GM19193 (cell line): ENCODE results near the gene PIGT.

Source experiments
- POLR2A ChIP-seq: IDR thresholded peaks from 4 replicates; pipeline ENCODE4 v1.6.1; 2011; ENCODE audit not compliant: insufficient read depth, insufficient read length; ENCODE audit errors: extremely low read depth

Gene PIGT

DNA sequence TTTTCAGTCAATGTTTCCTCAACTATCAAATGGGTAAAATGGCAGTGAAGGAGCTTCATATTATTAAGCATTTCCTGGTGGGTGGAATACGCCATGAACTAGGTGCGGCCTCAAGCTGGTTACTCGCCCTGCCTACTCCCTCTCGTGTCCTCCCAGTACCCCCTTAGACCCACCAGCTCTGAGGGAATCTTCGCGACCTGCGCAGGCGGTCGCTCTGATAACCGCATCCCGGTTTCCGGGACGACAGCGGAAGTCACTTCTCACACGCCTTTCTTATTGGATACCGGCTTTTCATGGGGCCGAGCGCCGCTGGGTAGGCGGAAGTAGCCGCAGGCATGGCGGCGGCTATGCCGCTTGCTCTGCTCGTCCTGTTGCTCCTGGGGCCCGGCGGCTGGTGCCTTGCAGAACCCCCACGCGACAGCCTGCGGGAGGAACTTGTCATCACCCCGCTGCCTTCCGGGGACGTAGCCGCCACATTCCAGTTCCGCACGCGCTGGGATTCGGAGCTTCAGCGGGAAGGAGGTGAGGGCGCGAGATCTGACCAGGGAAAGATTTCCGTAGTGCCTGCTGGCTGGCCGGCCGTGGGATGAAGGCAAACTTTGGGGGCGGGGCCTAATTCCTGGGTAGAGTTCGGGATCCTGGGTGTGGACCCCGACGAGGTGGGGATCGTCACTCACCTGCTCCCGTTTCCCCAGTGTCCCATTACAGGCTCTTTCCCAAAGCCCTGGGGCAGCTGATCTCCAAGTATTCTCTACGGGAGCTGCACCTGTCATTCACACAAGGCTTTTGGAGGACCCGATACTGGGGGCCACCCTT, at the start of gene PIGT:
PIGT (plus strand) TSS at position 320 of the 816 bp plus-strand sequence; CDS start at position 336, 16 bp downstream.
- TF ChIP-seq POLR2A = peak; percentile 95

DNA sequence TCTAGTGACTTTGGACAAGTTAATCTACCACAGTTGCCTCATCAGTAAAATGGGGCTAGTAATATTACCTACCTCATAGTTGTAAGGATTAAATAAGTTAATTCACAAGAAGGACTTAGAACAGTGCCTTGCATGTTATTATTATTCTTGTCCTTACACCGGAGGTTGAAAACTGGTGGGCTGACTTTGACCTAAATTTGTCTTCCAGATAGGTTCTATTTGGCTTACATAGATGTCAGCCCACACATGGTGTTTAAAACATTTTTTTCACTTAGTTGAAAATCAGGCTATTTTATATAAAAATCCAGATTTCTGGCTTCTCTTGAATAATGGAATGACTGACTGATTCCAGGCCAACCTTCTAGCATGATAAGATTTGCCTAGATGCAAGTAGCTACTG, 49.7 kb upstream of the PIGT start:
- no peak for TF ChIP-seq POLR2A

DNA sequence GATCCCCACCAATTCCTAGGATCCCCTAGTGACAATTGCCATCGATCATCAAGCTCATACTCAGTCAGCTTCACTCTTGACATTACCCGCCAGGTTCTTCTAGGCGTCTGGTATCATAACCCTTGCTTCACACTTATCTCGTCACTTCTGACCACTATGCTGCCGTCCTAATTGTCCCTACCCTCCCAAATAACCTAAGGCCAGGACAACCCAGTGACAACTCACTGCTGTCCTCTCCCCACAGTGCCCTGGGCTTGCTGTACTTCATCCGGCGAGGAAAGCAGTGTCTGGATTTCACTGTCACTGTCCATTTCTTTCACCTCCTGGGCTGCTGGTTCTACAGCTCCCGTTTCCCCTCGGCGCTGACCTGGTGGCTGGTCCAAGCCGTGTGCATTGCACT, 49.3 kb upstream of the PIGT start:
- no peak for TF ChIP-seq POLR2A

DNA sequence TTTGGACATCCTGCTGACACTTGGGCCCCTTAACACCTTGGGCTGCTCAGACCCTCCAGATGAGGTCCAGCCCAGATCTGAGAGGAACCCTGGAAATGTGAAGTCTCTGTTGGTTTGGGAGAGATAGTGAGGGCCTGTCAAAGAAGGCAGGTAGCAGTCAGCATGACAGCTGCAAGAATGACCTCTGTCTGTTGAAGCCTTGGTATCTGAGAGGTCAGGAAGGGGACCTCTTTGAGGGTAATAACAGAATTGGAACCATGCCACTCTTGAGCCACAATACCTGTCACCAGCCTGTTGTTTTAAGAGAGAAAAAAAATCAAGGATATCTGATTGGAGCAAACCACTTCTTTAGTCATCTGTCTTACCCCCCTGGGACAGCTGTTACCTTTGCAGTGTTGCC, 48.8 kb upstream of the PIGT start:
- TF ChIP-seq POLR2A = no peak

DNA sequence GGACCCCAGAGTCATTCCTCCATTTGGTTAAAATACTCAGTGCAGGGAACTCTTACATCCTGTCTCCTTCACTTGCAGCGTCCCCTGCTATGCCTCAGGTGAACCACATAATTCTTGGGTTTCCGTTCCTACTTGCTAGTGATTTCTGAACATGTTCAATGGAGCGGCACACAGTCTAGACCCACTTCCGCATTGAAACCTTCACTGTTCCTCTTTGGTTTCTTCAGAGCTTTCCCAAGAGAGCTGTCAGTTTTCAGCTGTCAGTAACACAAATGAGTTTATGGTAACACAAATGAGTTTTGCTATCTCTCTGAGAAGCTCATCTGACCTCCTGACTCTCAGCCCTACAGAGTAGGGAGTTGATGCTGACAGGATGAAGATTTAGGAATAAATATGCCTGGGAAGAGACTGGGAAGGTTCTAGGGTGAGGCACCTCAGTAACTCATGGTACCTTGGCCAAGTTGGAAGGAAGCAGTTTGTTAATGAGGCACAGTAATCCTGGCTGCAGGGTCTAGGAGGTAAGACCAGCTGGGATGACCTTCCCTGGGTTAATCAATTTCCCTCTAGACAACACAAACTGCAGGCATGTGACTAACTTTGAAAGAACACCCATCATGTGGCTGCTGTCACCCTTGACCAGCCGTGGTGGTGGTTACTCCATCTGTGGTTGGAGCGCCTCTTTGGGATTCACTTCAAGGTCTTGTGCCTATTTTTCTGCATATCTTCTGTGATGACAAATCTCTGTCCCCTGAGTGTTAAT, 47.5 kb upstream of the PIGT start:
- TF ChIP-seq POLR2A = no peak

DNA sequence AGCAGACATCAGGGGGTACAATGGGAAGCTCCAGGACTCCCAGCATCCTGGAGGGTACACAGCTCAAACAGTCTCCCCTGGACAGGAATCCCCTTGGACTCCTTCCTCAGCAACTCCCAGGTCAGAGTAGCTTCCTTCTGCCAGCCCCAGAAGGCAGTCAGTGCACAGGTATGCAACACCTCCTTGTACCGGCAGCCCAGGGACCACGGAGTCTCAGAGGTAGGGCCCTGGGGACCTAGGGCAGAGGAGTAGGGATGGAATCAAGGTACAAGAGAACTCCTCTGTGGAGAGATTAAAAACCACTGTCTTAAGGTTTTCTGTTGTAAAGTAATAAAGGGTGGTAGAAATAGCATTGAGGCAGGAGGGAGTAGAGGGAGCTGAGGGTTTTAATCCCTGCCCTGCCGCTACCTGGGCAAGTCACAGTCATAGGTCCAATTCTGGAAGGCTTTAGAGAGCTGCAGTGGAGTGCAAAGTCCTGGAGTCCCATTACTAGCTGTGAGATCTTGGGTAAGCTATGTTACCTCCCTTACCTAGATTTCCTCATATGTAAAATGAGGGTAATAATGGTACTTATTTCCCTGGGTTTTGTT, 45.3 kb upstream of the PIGT start:
- no peak for TF ChIP-seq POLR2A

DNA sequence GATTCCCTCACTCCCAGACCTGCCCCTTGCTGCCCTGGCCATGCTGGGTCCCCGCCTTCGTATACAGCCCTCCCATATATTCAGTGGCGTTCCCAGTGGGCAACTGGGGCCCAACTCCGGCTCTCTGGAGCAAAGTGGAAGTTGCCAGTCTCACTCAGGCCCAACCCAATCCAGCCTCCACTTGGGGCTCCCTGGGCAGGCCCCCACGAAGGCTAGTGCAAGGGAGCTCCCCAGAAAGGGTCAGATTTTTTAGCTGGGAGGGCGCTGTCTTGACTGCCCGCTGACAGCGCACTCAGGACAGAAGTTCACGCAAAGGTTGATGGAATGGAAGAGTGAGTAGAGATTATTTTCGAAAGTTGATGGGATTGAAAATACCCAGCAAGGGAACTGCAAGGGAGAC, 43.7 kb upstream of the PIGT start:
- TF ChIP-seq POLR2A = no peak

DNA sequence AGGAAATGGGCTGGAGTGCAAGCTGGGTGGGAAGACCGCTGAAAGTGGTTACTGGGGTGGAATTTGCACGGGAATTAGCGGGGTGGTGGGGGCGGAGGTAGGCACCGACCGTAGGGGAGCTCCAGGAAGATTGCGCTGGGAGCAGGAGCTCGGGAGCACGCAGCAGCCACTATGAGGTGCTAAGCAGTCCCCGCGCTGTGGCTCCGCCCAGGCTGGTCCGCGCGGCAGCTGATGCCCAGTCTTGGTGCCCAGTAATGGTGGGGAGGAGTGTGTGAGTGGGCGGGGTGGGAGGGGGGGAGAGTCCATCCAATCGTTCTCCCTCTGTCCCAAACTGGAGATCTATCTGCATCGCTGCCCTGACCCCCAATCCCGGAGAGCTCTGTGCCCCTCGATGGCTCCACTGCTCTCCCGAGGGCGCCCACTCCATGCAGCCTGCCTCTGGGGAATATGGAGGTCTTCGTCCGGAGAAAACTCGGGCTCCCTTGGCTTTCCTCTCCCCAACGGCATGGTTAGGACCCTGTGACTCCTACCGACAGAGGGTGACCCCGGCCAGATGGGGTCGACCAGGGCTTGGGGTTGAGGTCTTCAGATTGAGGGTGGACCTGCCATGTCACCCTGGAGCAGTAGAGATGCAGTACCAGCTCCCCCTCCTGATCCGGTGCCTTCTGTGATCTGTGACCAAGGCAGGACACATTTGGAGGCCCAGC, 43.1 kb upstream of the PIGT start:
- TF ChIP-seq POLR2A = no peak

DNA sequence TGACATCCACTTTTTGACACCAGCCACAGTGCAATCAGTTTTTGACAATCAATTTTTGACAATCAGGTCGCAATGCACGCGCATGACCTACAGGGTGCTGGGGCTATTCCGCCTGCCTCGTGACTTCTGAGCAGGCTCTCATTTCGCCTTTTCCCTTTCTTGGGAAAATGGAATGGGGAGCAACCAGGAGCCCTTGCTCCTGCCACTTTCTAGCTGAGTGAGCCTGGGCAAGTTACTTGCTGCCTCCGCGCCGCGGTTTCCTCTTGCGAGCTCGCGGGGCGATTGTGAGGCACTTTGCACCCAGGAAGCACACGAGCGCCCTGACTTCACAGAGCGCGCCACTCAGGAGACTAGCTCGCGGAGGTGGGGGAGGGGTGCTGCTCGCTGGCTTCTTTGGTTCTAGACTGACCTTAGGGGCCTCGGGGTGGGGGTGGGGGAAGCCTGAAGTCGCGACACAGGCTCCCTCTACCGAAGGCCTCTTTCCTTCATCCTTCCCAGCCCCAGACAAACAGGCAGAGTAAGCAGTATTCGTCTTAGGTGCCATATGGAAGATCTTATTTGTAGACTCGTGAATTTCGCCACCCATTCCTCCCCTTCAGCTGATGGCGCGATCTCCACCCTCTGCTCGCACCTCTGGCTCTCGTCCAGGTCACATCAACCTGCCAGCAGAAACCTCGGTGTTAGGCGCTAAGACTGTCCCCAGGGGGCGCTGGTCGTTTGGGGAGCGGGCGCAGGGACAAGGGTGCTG, 42.4 kb upstream of the PIGT start:
- TF ChIP-seq POLR2A = no peak

DNA sequence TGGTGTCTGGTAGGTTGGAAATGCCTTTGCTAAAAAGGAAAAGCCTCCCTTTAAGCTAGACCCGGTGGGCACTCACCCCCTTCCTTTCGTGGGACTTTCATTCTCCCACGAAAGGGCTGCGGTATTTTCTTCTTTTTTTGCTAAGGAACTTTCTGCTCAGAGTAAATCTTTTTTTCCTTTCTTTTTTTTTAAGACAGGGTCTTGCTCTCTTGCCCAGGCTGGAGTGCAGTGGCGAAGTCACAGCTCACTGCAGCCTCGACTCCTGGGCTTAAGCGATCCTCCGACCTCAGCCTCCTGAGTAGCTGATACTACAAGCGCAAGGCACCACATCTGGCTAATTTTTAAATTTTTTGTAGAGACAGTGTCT, 41.9 kb upstream of the PIGT start:
- no peak for TF ChIP-seq POLR2A

DNA sequence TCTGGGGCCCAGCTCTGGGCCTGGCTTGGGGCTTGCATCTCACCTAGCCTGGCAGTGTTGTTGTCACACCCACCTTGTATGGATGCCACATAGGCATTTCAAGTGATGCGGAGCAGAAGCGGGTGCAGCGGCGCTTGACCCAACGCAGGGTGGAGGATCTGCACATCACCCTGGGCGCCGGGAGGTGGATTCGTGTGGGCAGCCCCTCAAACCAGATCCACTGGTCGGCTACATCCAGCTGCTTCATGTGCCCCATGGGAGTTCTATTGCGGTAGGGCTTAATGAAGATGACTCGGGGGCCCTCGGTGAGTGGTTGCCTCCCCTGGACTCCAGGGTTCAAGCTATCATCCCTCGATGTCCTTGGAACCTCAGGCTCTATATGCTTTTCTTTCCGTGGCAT, 41.0 kb upstream of the PIGT start:
- no peak for TF ChIP-seq POLR2A

DNA sequence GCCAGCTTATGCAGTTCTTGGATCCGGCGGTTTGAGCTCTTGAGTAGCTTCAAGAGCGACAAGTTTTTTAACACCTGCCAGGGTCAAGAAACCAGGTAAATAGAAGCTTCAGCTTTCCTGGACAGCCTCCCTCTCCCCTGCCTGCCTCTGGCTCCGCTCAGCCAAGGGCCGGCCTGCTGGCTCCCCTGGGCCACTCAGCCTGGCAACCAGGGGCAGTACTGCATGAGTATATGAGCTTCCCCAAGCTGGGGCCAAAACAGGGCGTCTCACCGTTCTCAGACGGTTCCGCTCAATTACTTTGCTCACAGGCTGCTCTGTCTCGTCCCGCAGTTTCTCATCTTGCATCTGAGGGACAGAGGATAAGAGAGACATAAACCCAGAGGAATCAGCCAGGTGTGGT, 38.7 kb upstream of the PIGT start:
- no peak for TF ChIP-seq POLR2A

DNA sequence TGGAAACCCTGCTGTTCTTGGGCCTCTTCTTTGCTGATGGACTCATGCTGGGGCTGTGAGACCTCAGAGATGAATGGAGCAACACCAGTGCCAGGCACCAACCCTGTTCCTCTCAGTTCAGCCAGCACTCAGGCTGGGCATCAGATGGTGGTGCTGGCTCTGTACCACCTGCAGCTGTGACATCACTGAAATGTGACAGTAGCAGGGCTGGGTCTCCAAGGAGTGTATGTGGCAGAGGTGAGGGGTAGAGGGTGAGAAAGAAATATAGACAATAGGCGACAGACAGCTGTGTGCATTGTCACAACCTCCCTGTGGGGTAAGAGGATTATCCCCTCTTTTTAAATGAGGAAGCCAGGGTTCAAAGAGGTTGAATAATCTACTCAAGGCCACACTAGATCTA, 37.8 kb upstream of the PIGT start, which contains the start of gene TP53TG5:
TP53TG5 (minus strand) TSS at position 135 of the 400 bp plus-strand sequence; CDS start at position 46, 89 bp downstream.
- no peak for TF ChIP-seq POLR2A

DNA sequence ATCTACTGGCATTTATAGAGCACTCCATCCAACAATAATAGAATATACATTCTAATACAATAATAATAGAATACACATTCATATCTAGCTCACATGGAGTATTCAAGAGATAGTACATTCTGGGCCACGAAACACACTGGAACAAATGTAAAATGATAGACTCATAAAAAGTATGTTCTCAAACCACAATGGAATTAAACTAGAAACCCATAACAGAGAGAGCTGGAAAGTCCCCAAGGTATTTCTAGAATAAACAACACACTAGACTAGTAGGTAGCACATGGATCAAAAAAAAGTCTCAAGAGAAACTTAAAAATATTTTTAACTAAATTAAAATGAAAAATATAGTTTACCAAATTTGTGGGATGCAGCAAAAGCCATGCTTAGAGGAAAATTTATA, 28.7 kb upstream of the PIGT start:
- TF ChIP-seq POLR2A = no peak
